ENCODE results near the gene VWA5B1. TPM values are rescaled to one million over a fixed set of nuclear protein-coding genes. Genes with fewer than 3 reads are reported as not detected.

Gene VWA5B1
- polyA plus RNA-seq, 1 donor, result 0.40 TPM

- no peak for DNase-seq
- H3K4me3 ChIP-seq (ENCODE audit: low read length), result no peak overlapping the region
- H3K36me3 ChIP-seq (ENCODE audit: control insufficient read depth, insufficient read depth, low read length), result no peaks in the 10 kb centered on the region
- H3K9me3 ChIP-seq (ENCODE audit: control insufficient read depth, low read depth, low read length), result no peaks in the 10 kb centered on the region
- H3K27ac ChIP-seq (ENCODE audit: low read length), result no peak overlapping the region
- 24% methylated on average over 4 of the region's 11 CpGs for WGBS (ENCODE audit: insufficient coverage, low lambda C conversion rate)
- no peaks in the 10 kb centered on the region for H3K27me3 ChIP-seq (ENCODE audit: control insufficient read depth, insufficient read depth, low read length)
- no peaks in the 10 kb centered on the region for H3K4me1 ChIP-seq (ENCODE audit: control insufficient read depth, insufficient read depth, low read length)
These were observed 31.6 kb downstream of the VWA5B1 start for GRCh38 chr1:20322081-20322824.

GRCh38 chr1:20322825-20323612 is 32.3 kb downstream of the VWA5B1 start:
- Histone ChIP-seq H3K27me3 (ENCODE audit: control insufficient read depth, insufficient read depth, low read length) (no peaks in the 10 kb centered on the region), H3K27ac (ENCODE audit: low read length) (no peak overlapping the region), H3K4me3 (ENCODE audit: low read length) (no peak overlapping the region), H3K36me3 (ENCODE audit: control insufficient read depth, insufficient read depth, low read length) (no peaks in the 10 kb centered on the region), H3K9me3 (ENCODE audit: control insufficient read depth, low read depth, low read length) (no peaks in the 10 kb centered on the region), H3K4me1 (ENCODE audit: control insufficient read depth, insufficient read depth, low read length) (no peaks in the 10 kb centered on the region)
- DNase-seq, result no peak
- WGBS (ENCODE audit: insufficient coverage, low lambda C conversion rate), result 90% methylated on average over 2 of the region's 23 CpGs

- H3K4me1 ChIP-seq (ENCODE audit: control insufficient read depth, insufficient read depth, low read length), result no peaks in the 10 kb centered on the region
- no peak overlapping the region for H3K4me3 ChIP-seq (ENCODE audit: low read length)
- H3K36me3 ChIP-seq (ENCODE audit: control insufficient read depth, insufficient read depth, low read length), result no peaks in the 10 kb centered on the region
- H3K27ac ChIP-seq (ENCODE audit: low read length), result no peak overlapping the region
- H3K27me3 ChIP-seq (ENCODE audit: control insufficient read depth, insufficient read depth, low read length), result no peaks in the 10 kb centered on the region
- no peak for DNase-seq
- no peaks in the 10 kb centered on the region for H3K9me3 ChIP-seq (ENCODE audit: control insufficient read depth, low read depth, low read length)
- WGBS (ENCODE audit: insufficient coverage, low lambda C conversion rate), result 100% methylated on average over 1 of the region's 3 CpGs
These were observed 32.9 kb downstream of the VWA5B1 start for GRCh38 chr1:20323613-20323920.

- Histone ChIP-seq H3K27me3 (ENCODE audit: control insufficient read depth, insufficient read depth, low read length) (no peaks in the 10 kb centered on the region), H3K4me1 (ENCODE audit: control insufficient read depth, insufficient read depth, low read length) (no peaks in the 10 kb centered on the region), H3K27ac (ENCODE audit: low read length) (no peak overlapping the region), H3K36me3 (ENCODE audit: control insufficient read depth, insufficient read depth, low read length) (no peaks in the 10 kb centered on the region), H3K9me3 (ENCODE audit: control insufficient read depth, low read depth, low read length) (no peaks in the 10 kb centered on the region), H3K4me3 (ENCODE audit: low read length) (no peak overlapping the region)
- 60% methylated on average over 1 of the region's 8 CpGs for WGBS (ENCODE audit: insufficient coverage, low lambda C conversion rate)
- DNase-seq, result no peak
These were observed 34.2 kb downstream of the VWA5B1 start for GRCh38 chr1:20324704-20325406.

- 40% methylated on average over 1 of the region's 3 CpGs for WGBS (ENCODE audit: insufficient coverage, low lambda C conversion rate)
- no peak overlapping the region for H3K27ac ChIP-seq (ENCODE audit: low read length)
- no peak overlapping the region for H3K4me3 ChIP-seq (ENCODE audit: low read length)
- no peak for DNase-seq
- H3K4me1 ChIP-seq (ENCODE audit: control insufficient read depth, insufficient read depth, low read length), result no peaks in the 10 kb centered on the region
- H3K9me3 ChIP-seq (ENCODE audit: control insufficient read depth, low read depth, low read length), result no peaks in the 10 kb centered on the region
- H3K27me3 ChIP-seq (ENCODE audit: control insufficient read depth, insufficient read depth, low read length), result no peaks in the 10 kb centered on the region
- no peaks in the 10 kb centered on the region for H3K36me3 ChIP-seq (ENCODE audit: control insufficient read depth, insufficient read depth, low read length)
These were observed 34.8 kb downstream of the VWA5B1 start for GRCh38 chr1:20325407-20325843.

- no peaks in the 10 kb centered on the region for H3K36me3 ChIP-seq (ENCODE audit: control insufficient read depth, insufficient read depth, low read length)
- 55% methylated on average over 2 of the region's 3 CpGs for WGBS (ENCODE audit: insufficient coverage, low lambda C conversion rate)
- no peaks in the 10 kb centered on the region for H3K27me3 ChIP-seq (ENCODE audit: control insufficient read depth, insufficient read depth, low read length)
- H3K9me3 ChIP-seq (ENCODE audit: control insufficient read depth, low read depth, low read length), result no peaks in the 10 kb centered on the region
- no peak for DNase-seq
- no peak overlapping the region for H3K27ac ChIP-seq (ENCODE audit: low read length)
- no peaks in the 10 kb centered on the region for H3K4me1 ChIP-seq (ENCODE audit: control insufficient read depth, insufficient read depth, low read length)
- H3K4me3 ChIP-seq (ENCODE audit: low read length), result no peak overlapping the region
These were observed 35.3 kb downstream of the VWA5B1 start for GRCh38 chr1:20325844-20326420.

DNA sequence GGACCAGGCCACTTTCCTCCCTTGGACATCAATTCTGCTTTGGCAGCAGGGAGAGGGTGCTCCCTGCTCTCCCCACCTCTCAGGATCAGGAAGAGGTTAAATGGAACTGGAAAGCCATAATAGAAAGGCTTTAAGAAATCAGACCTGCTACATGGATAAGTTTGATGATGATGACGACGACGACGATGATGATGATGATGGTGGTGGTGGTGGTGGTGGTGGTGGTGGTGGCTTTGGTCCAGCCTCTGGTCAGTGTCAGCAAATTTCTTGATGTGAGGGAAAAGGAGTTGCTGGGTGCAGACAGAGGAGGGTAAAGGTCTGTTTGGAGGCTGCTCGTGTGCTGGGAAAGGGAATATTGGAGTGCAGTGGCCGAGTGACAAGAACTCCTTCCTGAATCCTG is 36.8 kb downstream of the VWA5B1 start:
- no peak for DNase-seq
- no peak overlapping the region for H3K4me3 ChIP-seq (ENCODE audit: low read length)
- no peaks in the 10 kb centered on the region for H3K4me1 ChIP-seq (ENCODE audit: control insufficient read depth, insufficient read depth, low read length)
- no CpG with 5 or more reads among the region's 6 CpGs for WGBS (ENCODE audit: insufficient coverage, low lambda C conversion rate)
- no peaks in the 10 kb centered on the region for H3K9me3 ChIP-seq (ENCODE audit: control insufficient read depth, low read depth, low read length)
- H3K27me3 ChIP-seq (ENCODE audit: control insufficient read depth, insufficient read depth, low read length), result no peaks in the 10 kb centered on the region
- H3K27ac ChIP-seq (ENCODE audit: low read length), result no peak overlapping the region
- H3K36me3 ChIP-seq (ENCODE audit: control insufficient read depth, insufficient read depth, low read length), result no peaks in the 10 kb centered on the region

GRCh38 chr1:20328201-20328600 is 37.5 kb downstream of the VWA5B1 start:
- H3K36me3 ChIP-seq (ENCODE audit: control insufficient read depth, insufficient read depth, low read length), result no peaks in the 10 kb centered on the region
- H3K4me3 ChIP-seq (ENCODE audit: low read length), result no peak overlapping the region
- 33% methylated on average over 1 of the region's 7 CpGs for WGBS (ENCODE audit: insufficient coverage, low lambda C conversion rate)
- H3K27ac ChIP-seq (ENCODE audit: low read length), result no peak overlapping the region
- H3K27me3 ChIP-seq (ENCODE audit: control insufficient read depth, insufficient read depth, low read length), result no peaks in the 10 kb centered on the region
- no peak for DNase-seq
- H3K4me1 ChIP-seq (ENCODE audit: control insufficient read depth, insufficient read depth, low read length), result no peaks in the 10 kb centered on the region
- H3K9me3 ChIP-seq (ENCODE audit: control insufficient read depth, low read depth, low read length), result no peaks in the 10 kb centered on the region

- Histone ChIP-seq H3K27me3 (ENCODE audit: control insufficient read depth, insufficient read depth, low read length) (no peaks in the 10 kb centered on the region), H3K27ac (ENCODE audit: low read length) (no peak overlapping the region), H3K9me3 (ENCODE audit: control insufficient read depth, low read depth, low read length) (no peaks in the 10 kb centered on the region), H3K36me3 (ENCODE audit: control insufficient read depth, insufficient read depth, low read length) (no peaks in the 10 kb centered on the region), H3K4me3 (ENCODE audit: low read length) (no peak overlapping the region), H3K4me1 (ENCODE audit: control insufficient read depth, insufficient read depth, low read length) (no peaks in the 10 kb centered on the region)
- WGBS (ENCODE audit: insufficient coverage, low lambda C conversion rate), result no CpG with 5 or more reads among the region's 14 CpGs
- no peak for DNase-seq
These were observed 39.3 kb downstream of the VWA5B1 start for GRCh38 chr1:20329793-20330542.

- WGBS (ENCODE audit: insufficient coverage, low lambda C conversion rate), result no CpG with 5 or more reads among the region's 5 CpGs
- Histone ChIP-seq H3K36me3 (ENCODE audit: control insufficient read depth, insufficient read depth, low read length) (no peaks in the 10 kb centered on the region), H3K4me1 (ENCODE audit: control insufficient read depth, insufficient read depth, low read length) (no peaks in the 10 kb centered on the region), H3K27ac (ENCODE audit: low read length) (no peak overlapping the region), H3K4me3 (ENCODE audit: low read length) (no peak overlapping the region), H3K9me3 (ENCODE audit: control insufficient read depth, low read depth, low read length) (no peaks in the 10 kb centered on the region), H3K27me3 (ENCODE audit: control insufficient read depth, insufficient read depth, low read length) (no peaks in the 10 kb centered on the region)
- no peak for DNase-seq
These were observed 43.4 kb downstream of the VWA5B1 start for GRCh38 chr1:20334103-20334502.
